Osteocyte (in vitro differentiated cells): Measurements from ENCODE around the gene CELA3A. TPM values are rescaled to one million over a fixed set of nuclear protein-coding genes. Genes with fewer than 3 reads are reported as not detected.
"Not testable (repeated sequence)": the region's sequence is repeated elsewhere in the genome, so short reads cannot be mapped to it uniquely, and the experiment has no call there.

Source experiments
- DNase-seq: peaks from one replicate; pipeline ENCODE4 v3.0.0; 2021; ENCODE audit warnings: mixed read lengths; ENCODE audit not compliant: unreplicated experiment; ENCODE audit errors: extremely low spot score
- H3K27ac Mint-ChIP-seq: one replicate; pipeline ENCODE4 v1.8.0; 2021; ENCODE audit warnings: mild to moderate bottlenecking, mixed read lengths; ENCODE audit not compliant: unreplicated experiment
- H3K27me3 Mint-ChIP-seq: one replicate; pipeline ENCODE4 v1.8.0; 2021; ENCODE audit warnings: mixed read lengths; ENCODE audit not compliant: unreplicated experiment
- H3K36me3 Mint-ChIP-seq: one replicate; pipeline ENCODE4 v1.8.0; 2021; ENCODE audit warnings: mixed read lengths; ENCODE audit not compliant: unreplicated experiment
- H3K4me1 Mint-ChIP-seq: one replicate; pipeline ENCODE4 v1.8.0; 2021; ENCODE audit warnings: mixed read lengths; ENCODE audit not compliant: unreplicated experiment
- H3K4me3 Mint-ChIP-seq: one replicate; pipeline ENCODE4 v1.8.0; 2021; ENCODE audit warnings: mild to moderate bottlenecking, moderate library complexity, mixed read lengths; ENCODE audit not compliant: unreplicated experiment
- H3K9me3 Mint-ChIP-seq: one replicate; pipeline ENCODE4 v1.8.0; 2021; ENCODE audit warnings: mixed read lengths; ENCODE audit not compliant: unreplicated experiment
- CTCF ChIP-seq: fragments of 200-600 bp; sonication (generic); IDR thresholded peaks from 2 replicates; pipeline ENCODE4 v1.5.0; 2021; ENCODE audit warnings: antibody characterized with exemption, mild to moderate bottlenecking, moderate library complexity
- total RNA-seq: library from RNA; stranded (reverse); gene quantifications from 2 replicates; pipeline ENCODE4 v1.2.1, GENCODE V29; 2021

The CELA3A gene
- total RNA-seq, 1 donor from 2014 or later, result not detected

- not testable (repeated sequence) for DNase-seq, H3K4me3 Mint-ChIP-seq, H3K27ac Mint-ChIP-seq, H3K9me3 Mint-ChIP-seq, H3K36me3 Mint-ChIP-seq, H3K4me1 Mint-ChIP-seq
- peaks cover 12% of the 10 kb centered on the region for H3K27me3 Mint-ChIP-seq
Observed at GRCh38 chr1:21998624-21999294, 2.7 kb upstream of the CELA3A start.

GRCh38 chr1:21999645-22000044, 1.8 kb upstream of the CELA3A start:
- not testable (repeated sequence) for H3K9me3 Mint-ChIP-seq, DNase-seq, H3K4me1 Mint-ChIP-seq, H3K36me3 Mint-ChIP-seq, H3K4me3 Mint-ChIP-seq, H3K27ac Mint-ChIP-seq
- peaks cover 12% of the 10 kb centered on the region for H3K27me3 Mint-ChIP-seq

GRCh38 chr1:22002461-22002860, 1.0 kb downstream of the CELA3A start:
- not testable (repeated sequence) for H3K36me3 Mint-ChIP-seq, H3K9me3 Mint-ChIP-seq, H3K4me1 Mint-ChIP-seq

GRCh38 chr1:22002875-22003274, 1.4 kb downstream of the CELA3A start:
- not testable (repeated sequence) for DNase-seq, H3K36me3 Mint-ChIP-seq, H3K4me3 Mint-ChIP-seq, H3K4me1 Mint-ChIP-seq, H3K27ac Mint-ChIP-seq, H3K9me3 Mint-ChIP-seq
- peaks cover 12% of the 10 kb centered on the region for H3K27me3 Mint-ChIP-seq

More at GRCh38 chr1:22002461-22002860, 1.0 kb downstream of the CELA3A start:
- not testable (repeated sequence) for H3K4me3 Mint-ChIP-seq, DNase-seq, H3K27ac Mint-ChIP-seq
- peaks cover 12% of the 10 kb centered on the region for H3K27me3 Mint-ChIP-seq

- H3K27me3 Mint-ChIP-seq, result peaks cover 12% of the 10 kb centered on the region
- not testable (repeated sequence) for H3K4me3 Mint-ChIP-seq, H3K36me3 Mint-ChIP-seq, DNase-seq, H3K9me3 Mint-ChIP-seq, H3K4me1 Mint-ChIP-seq, H3K27ac Mint-ChIP-seq
Observed at GRCh38 chr1:22003959-22004358, 2.5 kb downstream of the CELA3A start.

- not testable (repeated sequence) for H3K9me3 Mint-ChIP-seq, DNase-seq, H3K4me3 Mint-ChIP-seq, H3K36me3 Mint-ChIP-seq, H3K4me1 Mint-ChIP-seq, H3K27ac Mint-ChIP-seq
- TF ChIP-seq CTCF, result peak; percentile 44
- peaks cover 10% of the 10 kb centered on the region for H3K27me3 Mint-ChIP-seq
Observed at GRCh38 chr1:22005261-22006149, 4.0 kb downstream of the CELA3A start.

- not testable (repeated sequence) for DNase-seq, H3K4me1 Mint-ChIP-seq, H3K36me3 Mint-ChIP-seq, H3K27me3 Mint-ChIP-seq, H3K9me3 Mint-ChIP-seq, H3K27ac Mint-ChIP-seq, H3K4me3 Mint-ChIP-seq
Observed at GRCh38 chr1:22006736-22007135, 5.3 kb downstream of the CELA3A start.

GRCh38 chr1:22007262-22007661, 5.8 kb downstream of the CELA3A start:
- H3K27ac Mint-ChIP-seq, H3K4me1 Mint-ChIP-seq, DNase-seq, H3K9me3 Mint-ChIP-seq, H3K36me3 Mint-ChIP-seq, H3K4me3 Mint-ChIP-seq, H3K27me3 Mint-ChIP-seq: not testable (repeated sequence)

- H3K9me3 Mint-ChIP-seq, H3K4me1 Mint-ChIP-seq, H3K27me3 Mint-ChIP-seq, H3K27ac Mint-ChIP-seq, H3K36me3 Mint-ChIP-seq, H3K4me3 Mint-ChIP-seq, DNase-seq: not testable (repeated sequence)
Observed at GRCh38 chr1:22009566-22009965, 8.1 kb downstream of the CELA3A start.

- H3K36me3 Mint-ChIP-seq, H3K27ac Mint-ChIP-seq, H3K4me1 Mint-ChIP-seq, H3K4me3 Mint-ChIP-seq, H3K27me3 Mint-ChIP-seq, H3K9me3 Mint-ChIP-seq, DNase-seq: not testable (repeated sequence)
Observed at GRCh38 chr1:22012752-22013151, 11.3 kb downstream of the CELA3A start.

GRCh38 chr1:22014575-22015206, 13.2 kb downstream of the CELA3A start:
- H3K27ac Mint-ChIP-seq, H3K36me3 Mint-ChIP-seq, DNase-seq, H3K4me3 Mint-ChIP-seq, H3K9me3 Mint-ChIP-seq, H3K27me3 Mint-ChIP-seq: not testable (repeated sequence)
- peaks cover 13% of the 10 kb centered on the region for H3K4me1 Mint-ChIP-seq
